NCI-H1417 (cell line): ENCODE measurements around the gene STK11IP.

Experiments used
- DNase-seq, 3 experiments: peaks; one replicate each; lab custom pipeline; 2025; lab: John Stamatoyannopoulos, UW

STK11IP gene

DNA sequence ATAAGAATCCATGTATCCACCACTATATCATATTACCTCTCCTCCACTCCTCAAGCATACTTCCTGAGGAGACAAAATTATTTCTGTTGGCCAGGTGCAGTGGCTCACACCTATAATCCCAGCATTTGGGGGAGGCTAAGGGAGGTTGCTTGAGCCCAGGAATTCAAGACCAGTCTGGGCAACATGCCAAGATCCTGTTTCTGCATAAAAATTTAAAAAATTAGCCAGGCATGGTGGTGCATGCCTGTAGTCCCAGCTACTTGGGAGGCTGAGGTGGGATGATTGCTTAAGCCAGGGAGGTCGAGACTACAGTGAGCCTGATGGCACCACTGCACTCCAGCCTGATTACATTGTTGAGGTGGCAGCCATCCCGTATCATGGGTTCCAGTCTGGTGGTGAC, 16.3 kb upstream of the STK11IP start:
- no peak for DNase-seq

DNA sequence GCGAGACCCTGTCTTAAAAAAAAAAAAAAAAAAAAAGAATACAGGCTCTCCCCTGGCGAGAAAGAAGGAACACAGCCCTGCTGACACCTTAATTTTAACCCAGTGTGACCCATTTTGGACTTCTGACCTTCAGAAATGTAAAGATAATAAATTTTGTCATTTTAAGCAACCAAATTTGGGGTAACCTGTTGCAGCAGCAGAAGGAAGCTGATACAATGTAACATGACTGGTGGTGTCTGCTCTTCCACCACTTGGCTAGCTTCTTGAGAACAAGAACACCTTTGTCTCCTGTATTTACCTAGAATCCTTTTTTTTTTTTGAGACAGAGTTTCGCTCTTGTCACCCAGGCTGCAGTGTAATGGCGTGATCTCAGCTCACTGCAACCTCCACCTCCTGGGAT, 6.6 kb upstream of the STK11IP start:
- DNase-seq = no peak

DNA sequence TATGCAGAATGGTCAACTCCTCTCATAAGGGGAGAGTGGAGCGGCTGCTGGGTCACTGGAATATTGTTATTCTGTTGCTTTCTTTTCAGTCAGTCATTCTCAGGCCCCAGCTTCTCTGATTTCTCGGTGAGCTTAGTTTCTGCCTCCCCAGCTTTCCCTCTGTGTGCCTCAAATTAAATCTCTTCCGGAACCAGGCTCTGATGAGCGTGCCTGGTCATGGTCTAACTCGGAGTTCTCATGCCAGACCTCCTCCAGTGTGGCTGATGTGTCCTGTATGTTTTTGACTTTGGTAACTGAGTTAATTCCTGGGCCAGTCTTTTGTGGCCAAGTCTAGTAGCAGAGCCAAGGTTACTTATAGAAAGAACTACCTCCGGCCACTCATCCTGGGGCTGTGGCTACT, 4.9 kb upstream of the STK11IP start:
- no peak for DNase-seq

DNA sequence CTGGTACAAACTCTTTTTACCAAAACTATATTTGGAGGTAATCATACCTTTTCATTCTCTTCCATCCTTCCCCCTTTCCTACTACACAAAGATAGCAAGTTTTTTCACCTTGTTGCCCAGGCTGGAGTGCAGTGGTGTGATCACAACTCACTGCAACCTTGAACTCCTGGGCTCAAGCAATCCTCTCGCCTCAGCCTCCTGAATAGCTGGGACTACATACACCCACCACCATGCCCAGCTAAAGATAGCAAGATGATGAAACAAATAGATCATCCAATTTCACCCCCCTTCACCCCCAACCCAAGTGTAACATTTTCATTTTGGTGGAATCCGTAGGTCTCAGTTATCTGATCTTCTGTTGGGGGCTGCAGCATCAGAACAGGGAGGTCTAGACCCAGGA, 4.5 kb upstream of the STK11IP start:
- no peak for DNase-seq

- no peak for DNase-seq
These were observed 2.4 kb upstream of the STK11IP start for GRCh38 chr2:219595256-219595655.

DNA sequence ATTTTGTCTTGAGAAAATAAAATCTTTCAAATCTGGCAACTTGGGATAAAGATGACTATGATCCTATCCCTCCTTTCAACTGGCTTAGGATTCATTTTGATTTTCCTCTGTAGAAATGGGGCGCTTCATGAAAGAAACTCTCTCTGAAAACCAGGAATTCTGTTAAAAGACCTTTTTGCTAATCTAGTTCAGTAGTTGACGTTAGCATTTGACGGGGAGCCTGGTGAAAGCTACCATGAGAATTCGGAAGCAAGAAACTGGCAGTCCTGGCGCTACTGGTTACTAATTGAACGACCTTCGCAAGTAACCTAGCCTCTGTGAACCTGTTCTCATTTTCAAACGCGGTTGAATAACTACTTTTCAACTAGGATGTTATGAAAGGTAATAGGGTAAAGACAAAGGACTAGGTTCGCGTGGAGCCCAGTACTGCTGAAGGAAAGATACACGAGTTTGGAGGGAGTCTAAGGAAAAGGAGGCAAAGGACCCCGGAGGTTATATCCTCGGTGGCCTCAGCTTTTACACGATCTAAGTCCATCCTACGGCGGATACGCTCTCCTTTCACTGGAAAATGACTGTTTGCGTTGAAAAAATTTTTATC, 604 bp upstream of the STK11IP start:
- DNase-seq = peak in 2 of 3 experiments; percentile 75 to 90

GRCh38 chr2:219598308-219599078, 836 bp downstream of the STK11IP start:
- peak in 1 of 3 experiments; percentile 56 for DNase-seq

DNA sequence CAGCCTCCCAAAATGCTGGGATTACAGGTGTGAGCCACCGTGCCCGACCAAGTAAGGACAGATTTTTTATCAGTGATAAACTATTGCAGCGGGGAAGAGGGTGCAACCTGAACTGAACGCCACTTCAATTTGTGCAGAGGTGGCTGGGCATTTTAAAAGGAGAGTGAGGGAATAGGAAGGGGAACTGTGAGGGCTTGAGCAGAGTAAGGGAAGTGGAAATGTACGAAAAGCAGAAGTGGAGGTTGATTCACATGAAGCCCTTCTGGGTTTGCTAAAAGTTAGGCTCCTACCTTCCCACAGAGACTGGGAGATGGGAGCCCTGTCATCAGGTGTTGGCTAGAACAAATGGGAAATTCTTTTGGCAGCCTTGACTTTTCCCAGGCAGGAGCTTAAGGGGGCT, 6.1 kb downstream of the STK11IP start:
- no peak for DNase-seq

DNA sequence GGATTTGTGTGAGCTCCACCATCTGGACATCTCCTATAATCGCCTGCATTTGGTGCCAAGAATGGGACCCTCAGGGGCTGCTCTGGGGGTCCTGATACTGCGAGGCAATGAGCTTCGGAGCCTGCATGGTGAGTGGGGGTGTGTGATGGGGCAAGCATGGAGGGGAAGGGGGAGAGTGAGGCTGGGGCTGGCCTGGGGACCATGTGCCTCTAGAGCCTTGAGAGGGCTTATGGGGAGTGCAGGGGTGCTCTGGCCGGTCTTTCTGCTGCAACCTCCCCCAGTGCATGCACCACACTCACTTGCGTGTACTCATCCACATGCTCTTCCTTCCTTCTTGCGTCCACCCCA, 7.9 kb downstream of the STK11IP start:
- DNase-seq = no peak

GRCh38 chr2:219607931-219608330, 10.3 kb downstream of the STK11IP start:
- DNase-seq = no peak

- DNase-seq = no peak
These were observed 10.8 kb downstream of the STK11IP start for GRCh38 chr2:219608399-219608964.

- DNase-seq = no peak
These were observed 11.6 kb downstream of the STK11IP start for GRCh38 chr2:219609149-219609750.

DNA sequence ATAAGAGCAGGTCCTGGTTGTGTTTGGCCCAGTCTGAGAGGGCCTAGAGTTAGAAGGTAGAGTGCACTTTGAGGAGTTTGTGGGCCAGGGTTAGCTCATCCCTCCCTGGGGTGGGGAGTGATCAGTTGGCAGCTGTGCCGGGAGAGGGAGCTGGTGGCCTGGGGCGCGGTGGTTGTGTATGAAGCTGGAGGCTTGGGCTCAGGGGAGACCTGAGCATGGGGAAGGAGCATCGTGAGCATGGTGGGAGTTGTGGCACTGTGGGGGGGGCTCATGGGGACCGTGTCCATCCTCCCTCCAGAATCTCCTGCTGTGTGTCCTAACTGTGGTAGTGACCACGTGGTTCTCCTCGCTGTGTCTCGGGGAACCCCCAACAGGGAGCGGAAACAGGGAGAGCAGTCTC, 13.6 kb downstream of the STK11IP start:
- no peak for DNase-seq

- DNase-seq = peak in 1 of 3 experiments; percentile 4
These were observed 14.4 kb downstream of the STK11IP start for GRCh38 chr2:219611866-219612576.

GRCh38 chr2:219612577-219613286, 15.1 kb downstream of the STK11IP start:
- DNase-seq = no peak

DNA sequence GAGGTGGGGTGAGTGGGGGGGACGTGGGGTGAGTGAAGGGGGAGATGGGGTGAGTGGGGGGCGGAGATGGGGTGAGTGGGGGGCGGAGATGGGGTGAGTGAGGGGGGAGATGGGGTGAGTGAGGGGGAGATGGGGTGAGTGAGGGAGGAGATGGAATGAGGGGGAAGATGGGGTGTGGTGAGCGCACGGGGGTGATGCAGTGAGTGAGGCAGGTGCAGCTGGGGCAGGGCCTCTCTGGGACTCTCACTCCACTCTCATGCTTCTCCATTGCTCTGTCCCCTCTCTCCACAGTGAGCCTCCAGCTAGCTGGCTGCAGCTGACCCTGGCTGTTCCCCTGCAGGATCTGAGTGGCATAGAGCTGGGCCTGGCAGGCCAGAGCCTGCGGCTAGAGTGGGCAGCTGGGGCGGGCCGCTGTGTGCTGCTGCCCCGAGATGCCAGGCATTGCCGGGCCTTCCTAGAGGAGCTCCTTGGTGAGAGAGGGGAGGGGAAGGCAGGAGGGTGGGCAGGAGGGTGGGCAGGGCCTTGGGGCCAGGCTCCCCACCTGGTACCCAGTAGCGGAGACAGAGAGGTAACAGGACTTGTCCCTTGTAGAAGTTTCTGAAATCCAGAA, 15.9 kb downstream of the STK11IP start:
- no peak for DNase-seq

DNA sequence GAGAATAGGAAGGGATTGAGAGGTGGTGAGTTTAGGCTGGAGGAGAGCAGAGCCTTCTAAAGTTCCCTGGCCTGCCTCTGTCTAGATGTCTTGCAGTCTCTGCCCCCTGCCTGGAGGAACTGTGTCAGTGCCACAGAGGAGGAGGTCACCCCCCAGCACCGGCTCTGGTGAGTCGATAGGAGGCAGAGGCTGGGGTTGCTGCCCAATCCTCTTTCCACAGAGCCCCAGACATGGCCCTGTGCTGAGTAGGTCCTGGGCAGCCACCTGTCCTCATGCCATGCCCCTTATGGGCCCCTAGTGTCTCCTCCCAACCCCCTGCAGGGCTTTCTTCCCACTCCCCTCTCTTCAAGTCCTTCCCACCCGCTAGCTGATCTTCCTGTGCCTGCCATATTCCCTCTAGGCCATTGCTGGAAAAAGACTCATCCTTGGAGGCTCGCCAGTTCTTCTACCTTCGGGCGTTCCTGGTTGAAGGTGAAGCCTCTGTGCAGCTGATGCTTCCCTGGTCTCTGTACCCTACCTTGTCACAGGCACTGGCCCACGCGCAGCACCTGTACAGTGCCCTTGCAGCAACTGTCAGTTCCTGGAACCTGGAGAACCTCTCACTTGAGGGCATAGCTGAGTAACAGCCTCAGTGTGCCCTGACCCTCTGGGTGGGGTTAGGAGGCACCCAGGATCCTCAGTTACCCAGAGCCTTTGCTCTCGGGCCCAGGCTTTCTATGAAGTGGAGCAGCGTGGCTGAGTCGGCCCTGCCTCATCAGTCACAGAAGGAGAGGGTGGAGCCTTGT, 16.6 kb downstream of the STK11IP start:
- DNase-seq = no peak

- no peak for DNase-seq
These were observed 17.4 kb downstream of the STK11IP start for GRCh38 chr2:219615036-219615435.

- no peak for DNase-seq
These were observed 18.2 kb downstream of the STK11IP start for GRCh38 chr2:219615894-219616293.

DNA sequence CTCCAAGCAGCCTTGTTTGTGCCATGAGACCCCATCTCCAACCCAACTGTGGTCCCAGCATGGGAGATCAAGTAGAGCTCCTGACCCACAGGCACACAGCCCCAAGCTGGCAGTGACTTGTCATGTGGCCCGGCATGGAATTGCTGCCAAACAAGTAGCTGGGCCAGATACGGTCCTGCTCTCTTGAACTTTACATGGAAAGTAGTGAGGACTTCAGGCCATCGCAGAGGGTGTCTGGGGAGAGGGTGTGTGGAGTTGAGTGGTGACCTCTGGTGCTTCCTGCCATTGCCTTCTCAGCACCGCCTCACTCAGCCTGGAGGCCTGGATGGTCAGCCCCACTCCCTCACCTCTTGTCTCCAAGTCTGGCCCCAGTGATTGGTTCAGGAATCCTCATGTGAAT, 18.9 kb downstream of the STK11IP start:
- no peak for DNase-seq

DNA sequence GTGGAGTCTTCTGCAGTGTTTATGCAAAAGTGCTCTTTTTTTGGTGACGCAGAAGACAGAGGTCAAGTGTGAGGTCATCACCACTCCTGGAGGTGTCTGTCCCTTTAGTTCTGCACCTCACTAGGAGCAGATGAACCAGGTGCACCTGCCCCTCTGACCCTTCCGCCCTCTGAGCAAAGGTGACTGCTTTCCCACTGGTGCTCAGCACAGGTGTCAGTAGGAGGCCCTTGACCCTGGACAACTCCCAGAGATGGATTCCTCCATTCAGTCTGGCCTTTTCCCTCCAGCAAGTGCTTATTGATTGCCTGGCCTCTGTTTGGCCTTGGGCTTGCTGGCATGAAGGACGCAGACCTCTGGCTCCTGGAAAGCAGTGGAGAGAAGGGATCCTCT, 21.1 kb downstream of the STK11IP start:
- DNase-seq = no peak
